Measurements from ENCODE around the gene SLC10A7.

Gene SLC10A7

GRCh38 chr4:146243883-146244277 lies 277.9 kb downstream of the SLC10A7 start:
- TF ChIP-seq CTCF (IDR thresholded peaks at IDR 0.05; ENCODE audit: low read depth, low read length, missing control alignments) = no peak
- no peak overlapping the region for H3K4me3 ChIP-seq (ENCODE audit: low read depth, low read length)
- DNase-seq (ENCODE audit: low read depth) = no peak

DNA sequence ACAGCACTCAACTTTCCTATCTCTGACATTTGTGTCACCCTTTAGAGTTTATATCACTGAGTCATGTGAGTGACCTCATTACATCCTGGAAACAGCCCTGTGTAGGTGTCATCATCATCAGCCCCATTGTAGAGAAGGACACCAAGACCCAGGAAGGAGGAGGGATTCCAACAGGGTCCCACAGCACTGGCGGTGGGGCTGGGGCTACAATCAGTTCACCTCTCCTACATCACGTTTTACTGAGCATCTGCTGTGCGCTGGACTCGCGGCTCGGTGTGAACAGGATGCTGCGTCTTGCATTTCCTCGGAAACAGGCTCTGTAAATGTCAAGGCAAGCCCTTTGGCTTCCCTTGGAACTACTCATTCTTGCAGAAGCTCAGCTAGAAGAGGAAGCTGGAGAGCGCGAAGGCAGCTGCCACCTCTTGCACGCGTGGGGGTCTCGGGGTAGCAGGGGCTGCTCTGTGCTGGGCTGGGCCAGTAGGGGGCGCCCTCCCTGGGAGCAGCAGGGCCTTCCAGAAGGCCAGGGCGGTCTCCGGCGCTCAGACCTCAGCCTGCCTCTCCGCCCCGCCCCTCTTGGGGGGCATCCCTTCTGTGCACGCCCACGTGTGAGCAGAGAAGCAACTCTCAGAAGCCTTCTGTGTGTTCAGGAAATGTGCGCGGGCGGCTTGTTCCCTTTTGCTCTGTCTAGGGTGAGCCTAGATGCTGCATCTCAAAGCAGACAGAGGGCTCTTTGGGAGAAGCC lies 278.4 kb downstream of the SLC10A7 start:
- H3K4me3 ChIP-seq (ENCODE audit: low read depth, low read length) = no peak overlapping the region
- peak; percentile 53 for DNase-seq (ENCODE audit: low read depth)
- TF ChIP-seq CTCF (IDR thresholded peaks at IDR 0.05; ENCODE audit: low read depth, low read length, missing control alignments) = peak; percentile 84

DNA sequence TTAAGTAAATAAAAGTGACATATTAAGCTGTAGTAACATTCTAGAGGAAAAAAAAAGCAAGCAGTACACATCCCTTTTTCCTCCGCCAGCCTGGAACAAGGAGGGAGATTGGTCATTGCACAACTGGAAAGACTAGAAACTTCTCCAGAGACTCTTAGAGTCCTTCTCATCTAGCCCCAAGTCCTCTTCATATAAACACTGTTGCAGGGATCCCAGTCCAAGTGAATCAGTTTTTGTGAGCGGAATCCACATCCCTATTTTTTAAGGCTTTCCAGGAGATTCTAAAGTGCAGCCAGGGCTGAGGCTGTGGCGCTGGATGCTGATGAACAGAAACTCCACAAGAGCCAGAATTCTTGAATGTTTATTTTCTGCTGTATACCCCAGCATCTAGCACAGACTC lies 283.6 kb downstream of the SLC10A7 start:
- H3K4me3 ChIP-seq (ENCODE audit: low read depth, low read length) = no peak overlapping the region
- TF ChIP-seq CTCF (IDR thresholded peaks at IDR 0.05; ENCODE audit: low read depth, low read length, missing control alignments) = no peak
- DNase-seq (ENCODE audit: low read depth) = no peak

DNA sequence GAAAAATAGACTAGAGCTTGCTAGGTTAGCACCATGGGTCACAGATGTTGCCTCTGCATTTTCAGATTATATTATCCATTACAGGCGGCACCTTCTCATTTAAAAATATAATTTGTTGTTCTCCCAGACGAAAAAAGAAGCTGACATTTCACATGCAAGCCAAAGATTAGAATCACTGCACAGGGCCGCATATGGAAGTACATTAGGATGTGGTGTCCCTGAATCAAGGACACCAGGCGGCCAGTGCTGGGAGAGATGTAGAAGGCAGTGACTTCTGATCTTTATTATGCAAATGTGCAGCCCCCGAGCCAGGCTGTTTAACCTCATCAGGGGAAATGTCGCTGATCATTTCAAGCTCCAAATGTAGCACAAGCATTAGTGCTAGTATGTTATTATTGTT lies 284.6 kb downstream of the SLC10A7 start:
- H3K4me3 ChIP-seq (ENCODE audit: low read depth, low read length) = no peak overlapping the region
- no peak for DNase-seq (ENCODE audit: low read depth)
- TF ChIP-seq CTCF (IDR thresholded peaks at IDR 0.05; ENCODE audit: low read depth, low read length, missing control alignments) = no peak

- DNase-seq (ENCODE audit: low read depth) = no peak
- no peak overlapping the region for H3K4me3 ChIP-seq (ENCODE audit: low read depth, low read length)
- TF ChIP-seq CTCF (IDR thresholded peaks at IDR 0.05; ENCODE audit: low read depth, low read length, missing control alignments) = no peak
Observed at GRCh38 chr4:146236216-146236615, 285.5 kb downstream of the SLC10A7 start.

- TF ChIP-seq CTCF (IDR thresholded peaks at IDR 0.05; ENCODE audit: low read depth, low read length, missing control alignments) = no peak
- no peak overlapping the region for H3K4me3 ChIP-seq (ENCODE audit: low read depth, low read length)
- no peak for DNase-seq (ENCODE audit: low read depth)
Observed at GRCh38 chr4:146235654-146236177, 286.0 kb downstream of the SLC10A7 start.
